GM23338 (cell line): Measurements from ENCODE around the gene NDST1. TPM values are rescaled to one million over a fixed set of nuclear protein-coding genes. Genes with fewer than 3 reads are reported as not detected.
A peak's percentile ranks its signal among the peaks of the same experiment; 100 is the strongest.

Experiments used
- ATAC-seq: fragments of 200-7000 bp; cut with Tn5 transposase; 3 replicates; pipeline ENCODE4 v1.9.1; 2020
- DNase-seq: peaks from one replicate; pipeline ENCODE4 v3.0.0-alpha.2; 2015; ENCODE audit warnings: low spot score
- H2AFZ ChIP-seq: fragments of 200-600 bp; sonication (generic); 2 replicates; pipeline ENCODE4 v1.8.0; 2016; ENCODE audit warnings: antibody characterized with exemption, mild to moderate bottlenecking, moderate library complexity
- H3F3A ChIP-seq: fragments of 200-600 bp; sonication (generic); replicated peaks from 2 replicates; pipeline ENCODE4 v1.8.0; 2017; ENCODE audit warnings: antibody characterized with exemption, mixed run types, low read depth
- H3K27ac ChIP-seq: fragments of 200-600 bp; sonication (generic); 2 replicates; pipeline ENCODE4 v1.6.1; 2016; ENCODE audit warnings: low read depth
- H3K27me3 ChIP-seq: fragments of 200-600 bp; sonication (generic); 2 replicates; pipeline ENCODE4 v1.8.0; 2016; ENCODE audit warnings: mild to moderate bottlenecking, mixed run types, moderate library complexity; ENCODE audit not compliant: insufficient read depth
- H3K36me3 ChIP-seq: fragments of 200-600 bp; sonication (generic); 2 replicates; pipeline ENCODE4 v1.8.0; 2016; ENCODE audit warnings: mild to moderate bottlenecking; ENCODE audit not compliant: insufficient read depth
- H3K4me1 ChIP-seq: fragments of 200-600 bp; sonication (generic); 2 replicates; pipeline ENCODE4 v1.8.0; 2016; ENCODE audit warnings: mild to moderate bottlenecking, moderate library complexity; ENCODE audit not compliant: insufficient read depth
- H3K4me2 ChIP-seq: fragments of 200-600 bp; sonication (generic); 2 replicates; pipeline ENCODE4 v1.7.1; 2017; ENCODE audit warnings: mixed run types
- H3K4me3 ChIP-seq: fragments of 200-600 bp; sonication (generic); 2 replicates; pipeline ENCODE4 v1.6.1; 2016; ENCODE audit warnings: mixed run types
- H3K79me2 ChIP-seq: fragments of 200-600 bp; sonication (generic); replicated peaks from 2 replicates; pipeline ENCODE4 v1.8.0; 2017; ENCODE audit warnings: mild to moderate bottlenecking; ENCODE audit not compliant: insufficient read depth
- H3K9me2 ChIP-seq: fragments of 200-600 bp; sonication (generic); 2 replicates; pipeline ENCODE4 v1.8.0; 2017; ENCODE audit not compliant: insufficient read depth
- H4K20me1 ChIP-seq: fragments of 200-600 bp; sonication (generic); replicated peaks from 2 replicates; pipeline ENCODE4 v1.8.0; 2017; ENCODE audit warnings: mild to moderate bottlenecking; ENCODE audit not compliant: insufficient read depth
- H3K27ac Mint-ChIP-seq: 2 replicates; pipeline ENCODE4 v1.8.0; 2020; ENCODE audit warnings: inconsistent platforms, mild to moderate bottlenecking, moderate library complexity, mixed read lengths
- H3K27me3 Mint-ChIP-seq: 3 replicates; pipeline ENCODE4 v1.8.0; 2022; ENCODE audit warnings: low read depth, mild to moderate bottlenecking, moderate library complexity, mixed read lengths, inconsistent platforms; ENCODE audit not compliant: insufficient read depth, poor library complexity
- H3K36me3 Mint-ChIP-seq: 3 replicates; pipeline ENCODE4 v1.8.0; 2021; ENCODE audit warnings: low read depth, mild to moderate bottlenecking, inconsistent platforms, moderate library complexity, mixed read lengths
- H3K4me1 Mint-ChIP-seq: 3 replicates; pipeline ENCODE4 v1.8.0; 2020; ENCODE audit warnings: mild to moderate bottlenecking, inconsistent platforms, mixed read lengths
- H3K4me3 Mint-ChIP-seq: 3 replicates; pipeline ENCODE4 v1.8.0; 2021; ENCODE audit warnings: moderate library complexity, mild to moderate bottlenecking, inconsistent platforms, mixed read lengths
- H3K9me3 Mint-ChIP-seq: 3 replicates; pipeline ENCODE4 v1.8.0; 2020; ENCODE audit warnings: moderate library complexity, mild to moderate bottlenecking, inconsistent platforms, mixed read lengths
- CREB1 ChIP-seq: fragments of 250-450 bp; sonication (Bioruptor Pico); IDR thresholded peaks from 2 replicates; pipeline ENCODE4 v1.5.0; 2020; ENCODE audit warnings: low read depth, mild to moderate bottlenecking, moderate library complexity
- CTCF ChIP-seq, 2 experiments: fragments of 200-600 bp in 1 of 2; sonication (generic) in 1 of 2; conservative IDR thresholded peaks; 2 replicates each; pipeline versions ENCODE4 v1.5.1 to v1.6.1; 2016 to 2017; ENCODE audit warnings: antibody characterized with exemption in 2 of 2, low read depth in 2 of 2, mild to moderate bottlenecking in 2 of 2, moderate library complexity in 1 of 2
- EZH2phosphoT487 ChIP-seq: fragments of 200-600 bp; sonication (generic); IDR thresholded peaks from one replicate; pipeline ENCODE4 v1.8.1; 2018; ENCODE audit warnings: antibody characterized with exemption; ENCODE audit not compliant: unreplicated experiment
- STAT1 ChIP-seq: IDR thresholded peaks from one replicate; pipeline ENCODE4 v1.6.1; 2016; ENCODE audit warnings: antibody characterized with exemption; ENCODE audit not compliant: unreplicated experiment
- ZNF114 ChIP-seq: fragments of 250-450 bp; sonication (Bioruptor Pico); IDR thresholded peaks from 2 replicates; pipeline ENCODE4 v1.5.0; 2020; ENCODE audit warnings: mild to moderate bottlenecking, moderate library complexity
- ZNF331 ChIP-seq: fragments of 250-450 bp; sonication (Bioruptor Pico); IDR thresholded peaks from 2 replicates; pipeline ENCODE4 v1.5.0; 2020; ENCODE audit warnings: low read depth, mild to moderate bottlenecking, moderate library complexity
- ZNF462 ChIP-seq: fragments of 250-450 bp; sonication (Bioruptor Pico); IDR thresholded peaks from 2 replicates; pipeline ENCODE4 v1.5.0; 2020; ENCODE audit warnings: mild to moderate bottlenecking, moderate library complexity
- polyA plus RNA-seq: library from polyadenylated mRNA; unstranded; fragments of >200 nt; fragmentation: Nextera tagmentation; extraction: Ambion mirVana; gene quantifications from 2 replicates; pipeline ENCODE4 v1.2.1, GENCODE V29; 2016
- total RNA-seq: library from RNA; depleted of rRNA; stranded (reverse); fragments of >200 nt; shearing (Covaris generic); gene quantifications from 2 replicates; pipeline ENCODE4 v1.2.3, GENCODE V29; 2014

Gene NDST1
- total and polyA plus RNA-seq, 2 experiments from 2014 or later, result 7.3 to 85.0 TPM

GRCh38 chr5:150487199-150488061 lies 20.5 kb upstream of the NDST1 start:
- Histone ChIP-seq H3K27ac (peak overlapping the region; percentile 96; the same call in 1 of the 2 replicates), H3K9me2 (no peaks in the 10 kb centered on the region), H3K27me3 (no peaks in the 10 kb centered on the region), H3K4me1 (peaks cover 60% of the 10 kb centered on the region), H4K20me1 (peaks cover 36% of the 10 kb centered on the region), H3K36me3 (no peaks in the 10 kb centered on the region), H3K4me3 (peak overlapping the region; percentile 90), H3K79me2 (peaks cover 59% of the 10 kb centered on the region), H3K4me2 (peak overlapping the region; percentile 87), H2AFZ (no peak overlapping the region), H3F3A (peaks cover 16% of the 10 kb centered on the region; the same call in 1 of the 2 replicates)
- H3K4me3 Mint-ChIP-seq, result peak overlapping the region; percentile 76
- DNase-seq (no peak), ATAC-seq (no peak)
- H3K4me1 Mint-ChIP-seq, result peaks cover 71% of the 10 kb centered on the region
- H3K27me3 Mint-ChIP-seq, result peaks cover 13% of the 10 kb centered on the region
- TF ChIP-seq CTCF (conservative IDR thresholded peaks at IDR 0.05; ENCODE audit: low read depth in 2 of 2) (peak in 1 of 2 experiments; percentile 22; a peak in 1 of 4 replicates), ZNF114 (CRISPR knock-in tag) (no peak)
- H3K9me3 Mint-ChIP-seq, result no peaks in the 10 kb centered on the region
- peak overlapping the region; percentile 60; the same call in 1 of the 2 replicates for H3K27ac Mint-ChIP-seq
- H3K36me3 Mint-ChIP-seq, result peaks cover 4% of the 10 kb centered on the region

DNA sequence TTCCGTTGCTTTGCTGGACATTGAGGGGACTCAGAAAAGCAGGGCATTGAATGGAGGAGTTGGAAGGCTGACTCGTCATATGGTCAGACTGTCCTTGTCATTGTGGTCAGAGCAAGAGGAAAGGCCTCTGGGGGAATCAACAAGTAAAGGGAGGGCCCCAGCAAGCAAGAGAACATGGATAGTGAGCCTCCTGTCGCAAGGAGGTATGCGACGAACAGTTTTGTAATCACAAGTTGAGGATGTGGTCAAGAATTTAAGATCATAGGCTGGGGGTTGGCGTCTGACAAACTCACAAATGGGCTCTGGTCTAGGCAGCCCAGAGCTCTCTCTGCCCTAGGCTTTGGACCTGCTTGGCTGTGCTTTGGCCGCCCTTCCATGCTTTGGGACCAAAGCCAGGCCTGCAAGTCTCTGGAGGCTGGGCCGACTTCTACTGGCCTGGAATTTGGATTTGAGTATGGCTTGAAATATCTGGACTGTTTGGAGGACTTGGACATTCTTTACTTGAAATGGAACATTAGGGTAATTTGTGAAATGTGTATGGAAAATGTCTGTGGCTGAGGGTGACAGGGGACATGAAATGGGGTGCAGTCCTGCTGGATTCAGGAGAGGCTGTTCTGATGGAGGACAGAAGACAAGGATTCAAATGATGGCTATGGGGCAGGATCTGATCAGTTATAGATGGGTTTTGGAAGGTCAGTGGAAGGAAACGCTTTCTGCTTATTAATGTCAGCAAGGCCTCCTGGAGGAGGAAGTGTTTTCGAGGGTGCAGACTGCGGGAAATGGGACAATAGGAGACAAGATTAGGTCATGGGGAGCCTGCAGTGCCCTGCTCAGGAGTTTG lies 19.2 kb upstream of the NDST1 start:
- peaks cover 63% of the 10 kb centered on the region for H3K4me1 ChIP-seq
- Mint-ChIP-seq H3K9me3 (no peaks in the 10 kb centered on the region), H3K27me3 (peaks cover 13% of the 10 kb centered on the region), H3K4me3 (peak overlapping the region; percentile 25; the same call in 2 of the 3 replicates), H3K27ac (0 out of 2 replicates have a peak overlapping the region, but pooled peaks have one; percentile 2), H3K4me1 (peaks cover 66% of the 10 kb centered on the region), H3K36me3 (peaks cover 4% of the 10 kb centered on the region)
- no peak for DNase-seq
- no peaks in the 10 kb centered on the region for H3K9me2 ChIP-seq
- H3K36me3 ChIP-seq, result no peaks in the 10 kb centered on the region
- H2AFZ ChIP-seq, result no peak overlapping the region
- peak overlapping the region; percentile 87 for H3K4me2 ChIP-seq
- H3K27ac ChIP-seq, result peak overlapping the region; percentile 84
- peaks cover 16% of the 10 kb centered on the region; the same call in 1 of the 2 replicates for H3F3A ChIP-seq
- peaks cover 36% of the 10 kb centered on the region for H4K20me1 ChIP-seq
- no peak for ATAC-seq
- no peak overlapping the region; the same call in 1 of the 2 replicates for H3K4me3 ChIP-seq
- H3K27me3 ChIP-seq, result no peaks in the 10 kb centered on the region
- peaks cover 72% of the 10 kb centered on the region for H3K79me2 ChIP-seq
- TF ChIP-seq CREB1 (CRISPR knock-in tag), result no peak
- no peak for TF ChIP-seq ZNF462 (CRISPR knock-in tag)
- TF ChIP-seq CTCF (conservative IDR thresholded peaks at IDR 0.05; ENCODE audit: low read depth in 2 of 2), result no peak
- TF ChIP-seq EZH2phosphoT487, result no peak
- no peak for TF ChIP-seq STAT1
- no peak for TF ChIP-seq ZNF331 (CRISPR knock-in tag)
